SKM-1 (cell line): ENCODE measurements around the gene CYREN.
"Not testable (repeated sequence)": the region's sequence is repeated elsewhere in the genome, so short reads cannot be mapped to it uniquely, and the experiment has no call there.

Experiments
- DNase-seq: peaks from one replicate; lab custom pipeline; 2025; ENCODE audit not compliant: unreplicated experiment; lab: John Stamatoyannopoulos, UW

The CYREN gene

GRCh38 chr7:135160858-135161653 lies 9.5 kb downstream of the CYREN start:
- DNase-seq = peak; percentile 48

- no peak for DNase-seq
Measured at GRCh38 chr7:135160098-135160857, 10.2 kb downstream of the CYREN start.

- DNase-seq = no peak
Measured at GRCh38 chr7:135159359-135160085, 11.0 kb downstream of the CYREN start.

- DNase-seq = no peak
Measured at GRCh38 chr7:135158874-135159273, 11.6 kb downstream of the CYREN start.

- DNase-seq = no peak
Measured at GRCh38 chr7:135158141-135158655, 12.3 kb downstream of the CYREN start.

GRCh38 chr7:135156290-135156689 lies 14.2 kb downstream of the CYREN start:
- no peak for DNase-seq

GRCh38 chr7:135154734-135155133 lies 15.8 kb downstream of the CYREN start:
- DNase-seq = no peak

- DNase-seq = no peak
Measured at GRCh38 chr7:135152442-135152841, 18.1 kb downstream of the CYREN start.

- no peak for DNase-seq
Measured at GRCh38 chr7:135151533-135151932, 19.0 kb downstream of the CYREN start.

GRCh38 chr7:135151132-135151531 lies 19.4 kb downstream of the CYREN start:
- no peak for DNase-seq

- no peak for DNase-seq
Measured at GRCh38 chr7:135150072-135150782, 20.3 kb downstream of the CYREN start.

- DNase-seq = no peak
Measured at GRCh38 chr7:135147899-135148721, 22.4 kb downstream of the CYREN start, which contains the start of gene TMEM140. Gene TMEM140, plus strand, starts transcription at chr7:135148072. Its CDS starts 16,370 bp downstream, at chr7:135164442.

- DNase-seq = no peak
Measured at GRCh38 chr7:135147341-135147898, 23.1 kb downstream of the CYREN start.

- no peak for DNase-seq
Measured at GRCh38 chr7:135143885-135144668, 26.4 kb downstream of the CYREN start.

GRCh38 chr7:135129579-135129978 lies 40.9 kb downstream of the CYREN start:
- no peak for DNase-seq

GRCh38 chr7:135128931-135129330 lies 41.6 kb downstream of the CYREN start:
- no peak for DNase-seq

- DNase-seq = not testable (repeated sequence)
Measured at GRCh38 chr7:135124631-135125030, 45.9 kb downstream of the CYREN start.

GRCh38 chr7:135121868-135122267 lies 48.6 kb downstream of the CYREN start:
- no peak for DNase-seq

GRCh38 chr7:135117096-135117495 lies 53.4 kb downstream of the CYREN start:
- no peak for DNase-seq
